PFSK-1 (cell line): ENCODE measurements around the gene FBN2. TPM values are rescaled to one million over a fixed set of nuclear protein-coding genes. Genes with fewer than 3 reads are reported as not detected.

Experiments
- FOXP2 ChIP-seq: optimal IDR thresholded peaks from 2 replicates; pipeline ENCODE3; 2011; ENCODE audit warnings: borderline replicate concordance, control low read depth, inconsistent platforms; ENCODE audit not compliant: insufficient read depth; ENCODE audit errors: extremely low read length, extremely low read depth
- POLR2AphosphoS5 ChIP-seq: IDR thresholded peaks from 2 replicates; pipeline ENCODE4 v1.6.1; 2012; ENCODE audit warnings: low read depth, mild to moderate bottlenecking, control low read depth, low read length, moderate library complexity
- REST ChIP-seq, 2 experiments: IDR thresholded peaks; 2 replicates each; pipeline versions ENCODE4 v1.6.1 to v1.8.0; 2011 to 2012; ENCODE audit warnings: low read depth in 2 of 2, low read length in 2 of 2, control low read depth in 1 of 2, inconsistent platforms in 1 of 2, mild to moderate bottlenecking in 1 of 2, moderate library complexity in 1 of 2; ENCODE audit not compliant: insufficient read depth in 1 of 2
- SIN3A ChIP-seq: IDR thresholded peaks from 2 replicates; pipeline ENCODE4 v1.6.1; 2012; ENCODE audit warnings: mild to moderate bottlenecking, low read length, moderate library complexity, borderline replicate concordance; ENCODE audit not compliant: insufficient read depth
- TAF1 ChIP-seq: IDR thresholded peaks from 2 replicates; pipeline ENCODE4 v1.6.1; 2012; ENCODE audit warnings: low read length, control low read depth, borderline replicate concordance; ENCODE audit not compliant: insufficient read depth
- polyA plus RNA-seq: library from polyadenylated mRNA; unstranded; fragments of >200 nt; gene quantifications from one replicate; pipeline ENCODE4 v1.2.1, GENCODE V29; 2012; ENCODE audit warnings: low read depth, missing spikeins; ENCODE audit not compliant: insufficient read length

FBN2 gene
- polyA plus RNA-seq, result 16.8 TPM

- TF ChIP-seq POLR2AphosphoS5 (peak; percentile 61; the same call in 1 of the 2 replicates), FOXP2 (no peak), SIN3A (no peak)
Measured at GRCh38 chr5:128538000-128538249, at the start of gene FBN2. TSS of gene FBN2 (minus strand) at chr5:128538245. CDS start at chr5:128537603, 642 bp downstream.

- TF ChIP-seq REST (IDR thresholded peaks at IDR 0.05; ENCODE audit: insufficient read depth in 1 of 2, low read depth in 2 of 2, low read length in 2 of 2) (no peak), POLR2AphosphoS5 (no peak), SIN3A (no peak), TAF1 (no peak)
Measured at GRCh38 chr5:128587275-128587674, 49.2 kb upstream of the FBN2 start.

GRCh38 chr5:128586848-128587247, 48.8 kb upstream of the FBN2 start:
- TF ChIP-seq REST (IDR thresholded peaks at IDR 0.05; ENCODE audit: insufficient read depth in 1 of 2, low read depth in 2 of 2, low read length in 2 of 2) (no peak), POLR2AphosphoS5 (no peak), TAF1 (no peak), SIN3A (no peak), FOXP2 (no peak)

- TF ChIP-seq SIN3A (no peak), REST (IDR thresholded peaks at IDR 0.05; ENCODE audit: insufficient read depth in 1 of 2, low read depth in 2 of 2, low read length in 2 of 2) (no peak), FOXP2 (no peak), POLR2AphosphoS5 (no peak), TAF1 (no peak)
Measured at GRCh38 chr5:128579639-128580038, 41.6 kb upstream of the FBN2 start.

GRCh38 chr5:128579093-128579492, 41.0 kb upstream of the FBN2 start:
- TF ChIP-seq POLR2AphosphoS5, result no peak
- TF ChIP-seq FOXP2, result no peak
- TF ChIP-seq REST (IDR thresholded peaks at IDR 0.05; ENCODE audit: insufficient read depth in 1 of 2, low read depth in 2 of 2, low read length in 2 of 2), result no peak
- no peak for TF ChIP-seq TAF1
